Activated CD8-positive, alpha-beta memory T cell treated with anti-CD3 and anti-CD28 coated beads for 36 hours (primary cell): Measurements from ENCODE around the gene NRXN3. TPM values are rescaled to one million over a fixed set of nuclear protein-coding genes. Genes with fewer than 3 reads are reported as not detected.

ENCODE experiments used
- CTCF ChIA-PET: fragments of 350-600 bp; sonication (Branson Sonifier 250); formaldehyde crosslinking; loops from one replicate; lab custom pipeline; 2021; ENCODE audit warnings: antibody characterized with exemption; lab: Charles Lee
- POLR2A ChIA-PET: fragments of 350-600 bp; sonication (Branson Sonifier 250); formaldehyde crosslinking; loops from one replicate; lab custom pipeline; 2021; ENCODE audit warnings: antibody characterized with exemption; lab: Charles Lee
- total RNA-seq, 2 experiments: library from RNA; stranded (reverse); gene quantifications; one replicate each; pipeline ENCODE4 v1.2.3, GENCODE V29; 2021

Gene NRXN3
- total RNA-seq, 2 experiments from 2014 or later, result not detected

GRCh38 chr14:78829274-78829673 is 659.1 kb downstream of the NRXN3 start:
- ChIA-PET POLR2A (no interaction called here), CTCF (no interaction called here)

GRCh38 chr14:78834766-78835451 is 664.7 kb downstream of the NRXN3 start:
- ChIA-PET CTCF (no interaction called here), POLR2A (no interaction called here)

- CTCF ChIA-PET, result no interaction called here
- POLR2A ChIA-PET, result no interaction called here
These were observed 665.7 kb downstream of the NRXN3 start for GRCh38 chr14:78835909-78836308.

GRCh38 chr14:78836777-78837176 is 666.6 kb downstream of the NRXN3 start:
- CTCF ChIA-PET, result no interaction called here
- POLR2A ChIA-PET, result no interaction called here

GRCh38 chr14:78838959-78839358 is 668.8 kb downstream of the NRXN3 start:
- ChIA-PET POLR2A (no interaction called here), CTCF (no interaction called here)

GRCh38 chr14:78840898-78841297 is 670.7 kb downstream of the NRXN3 start:
- ChIA-PET POLR2A (no interaction called here), CTCF (no interaction called here)

- POLR2A ChIA-PET, result no interaction called here
- CTCF ChIA-PET, result no interaction called here
These were observed 677.6 kb downstream of the NRXN3 start for GRCh38 chr14:78847801-78848200.

GRCh38 chr14:78848234-78848820 is 678.2 kb downstream of the NRXN3 start:
- ChIA-PET CTCF (no interaction called here), POLR2A (no interaction called here)

- CTCF ChIA-PET, result no interaction called here
- POLR2A ChIA-PET, result no interaction called here
These were observed 679.8 kb downstream of the NRXN3 start for GRCh38 chr14:78849952-78850351.

- ChIA-PET POLR2A (no interaction called here), CTCF (no interaction called here)
These were observed 681.0 kb downstream of the NRXN3 start for GRCh38 chr14:78851189-78851588.

GRCh38 chr14:78852040-78852439 is 681.9 kb downstream of the NRXN3 start:
- ChIA-PET CTCF (no interaction called here), POLR2A (no interaction called here)

- ChIA-PET CTCF (no interaction called here), POLR2A (no interaction called here)
These were observed 687.8 kb downstream of the NRXN3 start for GRCh38 chr14:78857974-78858373.

- CTCF ChIA-PET, result no interaction called here
These were observed 693.0 kb downstream of the NRXN3 start for GRCh38 chr14:78863143-78863542.

GRCh38 chr14:78872837-78873236 is 702.7 kb downstream of the NRXN3 start:
- ChIA-PET POLR2A (no interaction called here), CTCF (no interaction called here)

More at GRCh38 chr14:78863143-78863542, 693.0 kb downstream of the NRXN3 start:
- POLR2A ChIA-PET, result no interaction called here

GRCh38 chr14:78873581-78873980 is 703.4 kb downstream of the NRXN3 start:
- POLR2A ChIA-PET, result no interaction called here
- CTCF ChIA-PET, result interaction anchor here (0.6 kb wide), 1 partner anchor 113 kb away, joined by 5 read pairs; no protein-coding TSS in a partner anchor

- POLR2A ChIA-PET, result no interaction called here
- CTCF ChIA-PET, result no interaction called here
These were observed 704.9 kb downstream of the NRXN3 start for GRCh38 chr14:78875049-78875448.

GRCh38 chr14:78885884-78886283 is 715.7 kb downstream of the NRXN3 start:
- ChIA-PET POLR2A (no interaction called here), CTCF (no interaction called here)

GRCh38 chr14:78897443-78897842 is 727.3 kb downstream of the NRXN3 start:
- POLR2A ChIA-PET, result no interaction called here
- CTCF ChIA-PET, result no interaction called here

- POLR2A ChIA-PET, result no interaction called here
These were observed 731.9 kb downstream of the NRXN3 start for GRCh38 chr14:78902010-78902623.

GRCh38 chr14:78904094-78904493 is 733.9 kb downstream of the NRXN3 start:
- CTCF ChIA-PET, result no interaction called here
- POLR2A ChIA-PET, result no interaction called here

More at GRCh38 chr14:78902010-78902623, 731.9 kb downstream of the NRXN3 start:
- CTCF ChIA-PET, result interaction anchor here (0.6 to 0.8 kb wide), 3 partner anchors 8 to 1384 kb away, joined by 3 to 4 read pairs (median 3); no protein-coding TSS in a partner anchor

- ChIA-PET POLR2A (no interaction called here), CTCF (no interaction called here)
These were observed 747.3 kb downstream of the NRXN3 start for GRCh38 chr14:78917462-78917861.
